ENCODE data around the gene EAPP. TPM values are rescaled to one million over a fixed set of nuclear protein-coding genes. Genes with fewer than 3 reads are reported as not detected.

The EAPP gene
- total and polyA plus RNA-seq, 2 experiments from 2014 or later = 25.0 to 53.6 TPM

GRCh38 chr14:34496679-34497513, 42.6 kb downstream of the EAPP start:
- Mint-ChIP-seq H3K4me3 (peak overlapping the region; percentile 12; the same call in 1 of the 3 replicates), H3K27me3 (ENCODE audit: insufficient read depth, low read depth, poor library complexity) (peaks cover 6% of the 10 kb centered on the region), H3K27ac (peak overlapping the region; percentile 93), H3K9me3 (no peaks in the 10 kb centered on the region), H3K4me1 (peaks cover 15% of the 10 kb centered on the region), H3K36me3 (ENCODE audit: low read depth) (no peaks in the 10 kb centered on the region)
- Histone ChIP-seq H3K9me2 (ENCODE audit: insufficient read depth) (no peaks in the 10 kb centered on the region), H3K4me1 (ENCODE audit: insufficient read depth) (peaks cover 7% of the 10 kb centered on the region; the same call in 1 of the 2 replicates), H3K4me2 (no peak overlapping the region), H4K20me1 (replicated peaks; ENCODE audit: insufficient read depth) (no peaks in the 10 kb centered on the region), H3K79me2 (replicated peaks; ENCODE audit: insufficient read depth) (no peaks in the 10 kb centered on the region), H3K27me3 (ENCODE audit: insufficient read depth) (no peaks in the 10 kb centered on the region), H3K4me3 (no peak overlapping the region), H3K36me3 (ENCODE audit: insufficient read depth) (no peaks in the 10 kb centered on the region), H3F3A (replicated peaks; ENCODE audit: low read depth) (no peaks in the 10 kb centered on the region), H3K27ac (ENCODE audit: low read depth) (peak overlapping the region; percentile 34; the same call in 1 of the 2 replicates), H2AFZ (peak overlapping the region; percentile 72)
- TF ChIP-seq ETS1 (IDR thresholded peaks at IDR 0.05) (no peak), EZH2phosphoT487 (IDR thresholded peaks at IDR 0.05; ENCODE audit: unreplicated experiment) (no peak), ZNF331 (CRISPR knock-in tag; IDR thresholded peaks at IDR 0.05; ENCODE audit: low read depth) (no peak), CTCF (conservative IDR thresholded peaks at IDR 0.05; ENCODE audit: low read depth in 2 of 2) (peak; percentile 41 to 54), REST (IDR thresholded peaks at IDR 0.05; ENCODE audit: unreplicated experiment) (no peak), CREB1 (CRISPR knock-in tag; IDR thresholded peaks at IDR 0.05; ENCODE audit: low read depth) (peak; percentile 27; the same call in 1 of the 2 replicates), JUNB (IDR thresholded peaks at IDR 0.05; ENCODE audit: unreplicated experiment) (no peak), ZNF114 (CRISPR knock-in tag; IDR thresholded peaks at IDR 0.05) (no peak)
- DNase-seq (ENCODE audit: low spot score) = peak; percentile 76
- peak; percentile 89 for ATAC-seq
